ENCODE results near the gene CRCP.

CRCP gene

DNA sequence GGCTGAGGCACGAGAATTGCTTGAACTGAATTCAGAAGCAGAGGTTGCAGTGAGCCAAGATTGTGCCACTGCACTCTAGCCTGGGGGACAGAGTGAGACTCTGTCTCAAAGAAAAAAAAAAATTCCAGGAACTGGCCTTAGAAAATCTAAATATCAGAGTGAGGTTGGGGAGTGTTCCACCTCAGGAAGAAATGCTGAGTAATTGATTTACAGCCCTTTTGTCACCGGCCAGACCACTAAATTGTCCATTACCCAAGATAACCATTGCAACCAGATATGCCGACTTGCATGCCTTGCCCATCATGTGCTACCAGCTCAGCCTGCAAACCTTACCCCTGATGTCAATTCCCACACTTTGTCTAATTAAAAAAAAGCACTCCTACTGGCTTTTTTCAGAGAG lies 42.4 kb downstream of the CRCP start:
- no peaks in the 10 kb centered on the region for H3K9me3 ChIP-seq (ENCODE audit: low read length)

DNA sequence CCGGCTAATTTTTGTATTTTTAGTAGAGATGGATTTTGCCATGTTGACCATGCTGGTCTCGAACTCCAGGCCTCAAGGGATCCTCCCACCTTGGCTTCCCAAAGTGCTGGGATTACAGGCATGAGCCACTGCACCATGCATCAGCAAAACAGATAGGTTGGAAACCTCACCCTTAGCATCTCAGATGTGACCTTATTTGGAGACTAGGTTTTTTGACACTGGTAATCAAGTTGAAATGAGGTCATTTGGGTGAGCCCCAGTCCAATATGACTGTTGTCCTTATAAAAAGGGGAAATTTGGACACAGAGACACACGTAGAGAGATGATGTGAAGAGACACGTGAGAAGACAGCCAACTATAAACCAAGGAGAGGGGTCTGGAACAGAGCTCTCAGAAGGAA lies 48.0 kb downstream of the CRCP start:
- no peak for TF ChIP-seq EZH2 (IDR thresholded peaks at IDR 0.05; ENCODE audit: borderline replicate concordance, low read length)
- no peak for TF ChIP-seq CTCF (IDR thresholded peaks at IDR 0.05; ENCODE audit: low read length)
- Histone ChIP-seq H4K20me1 (ENCODE audit: insufficient read depth, low read length) (no peaks in the 10 kb centered on the region), H3K4me1 (ENCODE audit: insufficient read depth, low read length, severe bottlenecking) (peaks cover 5% of the 10 kb centered on the region), H3K9me3 (ENCODE audit: low read length) (no peaks in the 10 kb centered on the region), H3K27ac (ENCODE audit: low read depth, low read length, poor library complexity, severe bottlenecking) (no peak overlapping the region), H3F3A (ENCODE audit: insufficient read depth, low read length) (no peaks in the 10 kb centered on the region), H3K79me2 (ENCODE audit: insufficient read depth, low read length) (no peaks in the 10 kb centered on the region), H3K27me3 (ENCODE audit: insufficient read depth, low read length) (no peaks in the 10 kb centered on the region), H3K4me2 (ENCODE audit: low read length) (no peak overlapping the region), H3K9ac (ENCODE audit: low read length) (no peak overlapping the region), H2AFZ (ENCODE audit: low read length) (no peak overlapping the region), H3K36me3 (ENCODE audit: insufficient read depth, low read length) (peaks cover 16% of the 10 kb centered on the region), H3K9me2 (ENCODE audit: low read depth, low read length) (no peaks in the 10 kb centered on the region), H3K4me3 (ENCODE audit: low read depth, low read length, poor library complexity, severe bottlenecking) (no peak overlapping the region)

More for the DNA sequence above, 42.4 kb downstream of the CRCP start:
- H3K9ac ChIP-seq (ENCODE audit: low read length) = no peak overlapping the region
- H3K4me1 ChIP-seq (ENCODE audit: insufficient read depth, low read length, severe bottlenecking) = peaks cover 5% of the 10 kb centered on the region
- H3K36me3 ChIP-seq (ENCODE audit: insufficient read depth, low read length) = peaks cover 69% of the 10 kb centered on the region
- H3K27ac ChIP-seq (ENCODE audit: low read depth, low read length, poor library complexity, severe bottlenecking) = no peak overlapping the region
- no peak overlapping the region for H2AFZ ChIP-seq (ENCODE audit: low read length)
- H3F3A ChIP-seq (ENCODE audit: insufficient read depth, low read length) = no peaks in the 10 kb centered on the region
- H3K27me3 ChIP-seq (ENCODE audit: insufficient read depth, low read length) = no peaks in the 10 kb centered on the region
- H3K4me3 ChIP-seq (ENCODE audit: low read depth, low read length, poor library complexity, severe bottlenecking) = no peak overlapping the region
- no peak for TF ChIP-seq CTCF (IDR thresholded peaks at IDR 0.05; ENCODE audit: low read length)
- TF ChIP-seq EZH2 (IDR thresholded peaks at IDR 0.05; ENCODE audit: borderline replicate concordance, low read length) = no peak
- H4K20me1 ChIP-seq (ENCODE audit: insufficient read depth, low read length) = no peaks in the 10 kb centered on the region
- H3K79me2 ChIP-seq (ENCODE audit: insufficient read depth, low read length) = no peaks in the 10 kb centered on the region
- H3K9me2 ChIP-seq (ENCODE audit: low read depth, low read length) = no peaks in the 10 kb centered on the region
- H3K4me2 ChIP-seq (ENCODE audit: low read length) = no peak overlapping the region

DNA sequence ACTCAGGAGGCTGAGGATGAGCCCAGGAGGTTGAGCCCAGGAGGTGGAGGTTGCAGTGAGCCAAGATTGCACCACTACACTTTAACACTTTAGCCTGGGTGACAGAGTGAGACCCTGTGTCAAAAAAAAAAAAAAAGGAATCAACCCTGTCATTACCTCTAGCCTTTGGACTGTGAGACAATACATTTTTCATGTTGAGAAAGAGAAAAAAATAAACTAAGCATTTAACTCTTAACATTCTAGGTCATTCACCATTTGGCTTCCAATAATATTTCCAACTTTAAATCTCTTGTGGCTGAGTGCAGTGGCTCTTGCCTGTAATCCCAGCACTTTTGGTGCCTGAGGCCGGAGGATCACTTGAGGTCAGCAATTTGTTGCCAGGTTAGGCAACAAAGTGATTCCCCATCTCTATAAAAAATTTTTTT lies 48.6 kb downstream of the CRCP start:
- Histone ChIP-seq H2AFZ (ENCODE audit: low read length) (no peak overlapping the region), H3K4me2 (ENCODE audit: low read length) (no peak overlapping the region), H3K79me2 (ENCODE audit: insufficient read depth, low read length) (no peaks in the 10 kb centered on the region), H3K27me3 (ENCODE audit: insufficient read depth, low read length) (no peaks in the 10 kb centered on the region), H3F3A (ENCODE audit: insufficient read depth, low read length) (no peaks in the 10 kb centered on the region), H3K9ac (ENCODE audit: low read length) (no peak overlapping the region), H3K36me3 (ENCODE audit: insufficient read depth, low read length) (peaks cover 10% of the 10 kb centered on the region), H3K4me3 (ENCODE audit: low read depth, low read length, poor library complexity, severe bottlenecking) (no peak overlapping the region), H3K27ac (ENCODE audit: low read depth, low read length, poor library complexity, severe bottlenecking) (no peak overlapping the region), H3K4me1 (ENCODE audit: insufficient read depth, low read length, severe bottlenecking) (peaks cover 5% of the 10 kb centered on the region), H3K9me2 (ENCODE audit: low read depth, low read length) (no peaks in the 10 kb centered on the region), H4K20me1 (ENCODE audit: insufficient read depth, low read length) (no peaks in the 10 kb centered on the region), H3K9me3 (ENCODE audit: low read length) (no peaks in the 10 kb centered on the region)
- TF ChIP-seq EZH2 (IDR thresholded peaks at IDR 0.05; ENCODE audit: borderline replicate concordance, low read length) = no peak
- TF ChIP-seq CTCF (IDR thresholded peaks at IDR 0.05; ENCODE audit: low read length) = no peak
